SK-N-SH treated with all-trans-retinoic acid at 6 μM for 48 hours (cell line): Measurements from ENCODE around the gene KRT83.
A peak's percentile ranks its signal among the peaks of the same experiment; 100 is the strongest.

Source experiments
- ATAC-seq: fragments of 200-7000 bp; cut with Tn5 transposase; 3 replicates; pipeline ENCODE4 v1.9.1; 2020; ENCODE audit warnings: mild to moderate bottlenecking, moderate library complexity
- ARNTL ChIP-seq: fragments of 450-650 bp; formaldehyde crosslinking; IDR thresholded peaks from 2 replicates; pipeline ENCODE4 v1.5.0; 2020; ENCODE audit warnings: low read depth, mild to moderate bottlenecking, moderate library complexity, borderline replicate concordance
- BACH2 ChIP-seq: fragments of 250-450 bp; sonication (Bioruptor Pico); IDR thresholded peaks from 2 replicates; pipeline ENCODE4 v1.9.0; 2021; ENCODE audit warnings: mild to moderate bottlenecking, borderline replicate concordance
- CREB5 ChIP-seq: fragments of 250-450 bp; sonication (Bioruptor Pico); IDR thresholded peaks from 2 replicates; pipeline ENCODE4 v1.5.1; 2020; ENCODE audit warnings: low read depth, mild to moderate bottlenecking, moderate library complexity
- CSDC2 ChIP-seq: fragments of 250-450 bp; sonication (Bioruptor Pico); IDR thresholded peaks from 2 replicates; pipeline ENCODE4 v1.5.0; 2020; ENCODE audit warnings: mild to moderate bottlenecking, moderate library complexity
- ESRRG ChIP-seq: fragments of 250-450 bp; sonication (Bioruptor Pico); IDR thresholded peaks from 2 replicates; pipeline ENCODE4 v1.6.1; 2021; ENCODE audit warnings: mild to moderate bottlenecking
- ISL1 ChIP-seq: fragments of 250-450 bp; sonication (Bioruptor Pico); IDR thresholded peaks from 2 replicates; pipeline ENCODE4 v2.1.2; 2022; ENCODE audit warnings: mild to moderate bottlenecking, moderate library complexity
- OSR1 ChIP-seq: fragments of 250-450 bp; sonication (Bioruptor Pico); IDR thresholded peaks from 2 replicates; pipeline ENCODE4 v1.8.0; 2022; ENCODE audit warnings: moderate library complexity, mild to moderate bottlenecking, inconsistent platforms
- PATZ1 ChIP-seq: fragments of 250-450 bp; sonication (Bioruptor Pico); IDR thresholded peaks from 2 replicates; pipeline ENCODE4 v1.8.0; 2020; ENCODE audit warnings: mild to moderate bottlenecking, moderate library complexity, borderline replicate concordance
- PPARA ChIP-seq: fragments of 250-450 bp; sonication (Bioruptor Pico); IDR thresholded peaks from 2 replicates; pipeline ENCODE4 v1.5.0; 2020; ENCODE audit warnings: mild to moderate bottlenecking, borderline replicate concordance
- SNAI2 ChIP-seq: fragments of 250-450 bp; sonication (Bioruptor Pico); IDR thresholded peaks from 2 replicates; pipeline ENCODE4 v1.5.0; 2020; ENCODE audit warnings: mild to moderate bottlenecking, moderate library complexity
- TCF4 ChIP-seq: fragments of 250-450 bp; sonication (Bioruptor Pico); IDR thresholded peaks from 2 replicates; pipeline ENCODE4 v1.8.0; 2021; ENCODE audit warnings: mild to moderate bottlenecking, moderate library complexity, borderline replicate concordance
- TOX ChIP-seq: fragments of 250-450 bp; sonication (Bioruptor Pico); IDR thresholded peaks from 2 replicates; pipeline ENCODE4 v1.8.0; 2021; ENCODE audit warnings: mild to moderate bottlenecking, moderate library complexity, borderline replicate concordance
- ZC3H10 ChIP-seq: fragments of 250-450 bp; sonication (Bioruptor Pico); IDR thresholded peaks from 2 replicates; pipeline ENCODE4 v1.5.1; 2021; ENCODE audit warnings: mild to moderate bottlenecking, moderate library complexity
- ZFP3 ChIP-seq: fragments of 250-450 bp; sonication (Bioruptor Pico); IDR thresholded peaks from 2 replicates; pipeline ENCODE4 v1.5.0; 2020; ENCODE audit warnings: mild to moderate bottlenecking, moderate library complexity
- ZNF565 ChIP-seq: fragments of 450-650 bp; formaldehyde crosslinking; conservative IDR thresholded peaks from 2 replicates; pipeline ENCODE4 v1.5.0; 2020; ENCODE audit warnings: low read depth, mild to moderate bottlenecking, moderate library complexity
- ZNF70 ChIP-seq: fragments of 450-650 bp; formaldehyde crosslinking; IDR thresholded peaks from 2 replicates; pipeline ENCODE4 v1.5.0; 2020; ENCODE audit warnings: mild to moderate bottlenecking, moderate library complexity
- ZNF8 ChIP-seq: fragments of 450-650 bp; formaldehyde crosslinking; IDR thresholded peaks from 2 replicates; pipeline ENCODE4 v1.5.0; 2020; ENCODE audit warnings: mild to moderate bottlenecking, moderate library complexity
- TF ChIP-seq, protein P1 (sequence below): fragments of 250-450 bp; sonication (Bioruptor Pico); IDR thresholded peaks from 2 replicates; pipeline ENCODE4 v1.5.1; 2021; ENCODE audit warnings: mild to moderate bottlenecking, moderate library complexity
- TF ChIP-seq, protein P2 (sequence below): fragments of 250-450 bp; sonication (Bioruptor Pico); IDR thresholded peaks from 2 replicates; pipeline ENCODE4 v1.5.0; 2020; ENCODE audit warnings: mild to moderate bottlenecking, moderate library complexity

KRT83 gene

DNA sequence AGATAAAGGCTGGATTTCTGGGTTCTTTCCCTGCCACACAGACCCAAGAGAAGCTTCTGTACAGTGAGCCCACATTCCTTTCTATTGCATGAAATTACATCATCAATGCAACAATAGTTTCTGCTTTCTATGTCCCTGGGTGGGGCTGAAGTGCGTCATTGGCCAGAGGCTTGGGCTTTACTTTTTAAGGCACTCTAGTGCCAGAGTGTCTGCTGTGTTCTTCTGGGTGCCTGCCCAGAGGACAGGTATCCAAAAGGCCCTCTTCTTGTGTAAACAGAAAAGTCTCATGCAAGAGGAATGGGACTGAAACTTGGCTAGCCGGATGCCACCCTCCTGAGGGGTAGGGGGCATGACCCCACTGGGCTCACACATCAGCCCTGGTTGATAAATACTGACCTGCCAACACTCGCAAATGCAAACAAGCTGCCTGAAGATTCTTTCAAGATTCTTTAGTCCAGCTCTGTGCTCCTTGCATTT is 40.8 kb downstream of the KRT83 start:
- TF ChIP-seq PPARA (CRISPR knock-in tag) (no peak), ESRRG (CRISPR knock-in tag) (no peak), PATZ1 (CRISPR knock-in tag) (no peak), ZNF565 (no peak)
- ATAC-seq, result peak; percentile 67

- ATAC-seq, result no peak
- TF ChIP-seq ARNTL (CRISPR knock-in tag) (no peak), TOX (no peak), SNAI2 (CRISPR knock-in tag) (no peak)
These were observed 41.5 kb downstream of the KRT83 start for GRCh38 chr12:52279422-52280318.

DNA sequence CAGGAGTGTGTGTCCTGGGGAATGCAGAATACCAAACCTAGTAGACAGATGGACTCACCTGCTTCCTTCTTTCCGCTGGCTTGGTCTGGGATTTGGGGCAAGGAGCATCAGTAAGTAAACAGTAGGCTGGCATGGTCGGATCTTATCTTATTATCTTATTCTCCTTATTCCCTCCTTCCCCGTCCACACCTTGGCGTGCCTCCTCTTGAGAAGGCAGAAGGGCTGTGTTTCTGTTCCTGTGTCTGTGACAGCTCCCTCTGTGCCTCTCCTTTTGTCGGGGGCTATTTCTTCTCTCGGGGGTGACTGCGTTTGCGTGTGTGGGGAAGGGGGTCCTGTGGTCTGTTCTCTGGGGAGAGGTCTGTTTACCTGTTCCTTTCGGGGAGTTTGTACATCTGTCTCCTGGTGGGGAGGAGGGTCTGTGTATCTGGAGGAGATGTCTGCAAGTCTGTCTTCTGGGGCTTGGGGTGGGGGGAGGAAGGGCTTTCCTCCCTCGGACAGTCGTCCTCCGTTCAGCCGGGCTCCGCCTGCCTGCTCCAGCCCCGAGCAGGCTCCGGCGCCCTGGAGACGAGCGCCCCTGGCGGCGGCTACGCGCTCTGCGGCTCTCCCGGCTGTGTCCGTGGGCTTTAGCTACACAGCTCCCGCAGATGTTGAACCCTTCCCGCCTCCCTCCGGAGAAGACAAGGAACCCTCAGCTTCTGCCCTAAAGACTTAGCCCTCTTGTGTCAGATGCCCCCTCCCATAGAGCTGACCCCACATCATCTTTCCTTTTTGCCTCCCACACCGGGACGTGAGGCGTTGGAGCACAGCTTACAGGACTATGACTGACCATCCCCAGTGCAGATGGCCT is 42.4 kb downstream of the KRT83 start:
- TF ChIP-seq TCF4 (CRISPR knock-in tag) (no peak), ISL1 (CRISPR knock-in tag) (no peak), SNAI2 (CRISPR knock-in tag) (no peak), BACH2 (CRISPR knock-in tag) (no peak), CREB5 (no peak), ZNF8 (no peak), ARNTL (CRISPR knock-in tag) (no peak), ZNF565 (no peak), ZC3H10 (no peak), ESRRG (CRISPR knock-in tag) (no peak), CSDC2 (CRISPR knock-in tag) (no peak), PPARA (CRISPR knock-in tag) (no peak), TOX (no peak), OSR1 (no peak), ZNF70 (CRISPR knock-in tag) (no peak), ZFP3 (CRISPR knock-in tag) (no peak)
- TF ChIP-seq, protein P1, sequence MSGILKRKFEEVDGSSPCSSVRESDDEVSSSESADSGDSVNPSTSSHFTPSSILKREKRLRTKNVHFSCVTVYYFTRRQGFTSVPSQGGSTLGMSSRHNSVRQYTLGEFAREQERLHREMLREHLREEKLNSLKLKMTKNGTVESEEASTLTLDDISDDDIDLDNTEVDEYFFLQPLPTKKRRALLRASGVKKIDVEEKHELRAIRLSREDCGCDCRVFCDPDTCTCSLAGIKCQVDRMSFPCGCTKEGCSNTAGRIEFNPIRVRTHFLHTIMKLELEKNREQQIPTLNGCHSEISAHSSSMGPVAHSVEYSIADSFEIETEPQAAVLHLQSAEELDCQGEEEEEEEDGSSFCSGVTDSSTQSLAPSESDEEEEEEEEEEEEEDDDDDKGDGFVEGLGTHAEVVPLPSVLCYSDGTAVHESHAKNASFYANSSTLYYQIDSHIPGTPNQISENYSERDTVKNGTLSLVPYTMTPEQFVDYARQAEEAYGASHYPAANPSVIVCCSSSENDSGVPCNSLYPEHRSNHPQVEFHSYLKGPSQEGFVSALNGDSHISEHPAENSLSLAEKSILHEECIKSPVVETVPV, result no peak
- TF ChIP-seq, protein P2, sequence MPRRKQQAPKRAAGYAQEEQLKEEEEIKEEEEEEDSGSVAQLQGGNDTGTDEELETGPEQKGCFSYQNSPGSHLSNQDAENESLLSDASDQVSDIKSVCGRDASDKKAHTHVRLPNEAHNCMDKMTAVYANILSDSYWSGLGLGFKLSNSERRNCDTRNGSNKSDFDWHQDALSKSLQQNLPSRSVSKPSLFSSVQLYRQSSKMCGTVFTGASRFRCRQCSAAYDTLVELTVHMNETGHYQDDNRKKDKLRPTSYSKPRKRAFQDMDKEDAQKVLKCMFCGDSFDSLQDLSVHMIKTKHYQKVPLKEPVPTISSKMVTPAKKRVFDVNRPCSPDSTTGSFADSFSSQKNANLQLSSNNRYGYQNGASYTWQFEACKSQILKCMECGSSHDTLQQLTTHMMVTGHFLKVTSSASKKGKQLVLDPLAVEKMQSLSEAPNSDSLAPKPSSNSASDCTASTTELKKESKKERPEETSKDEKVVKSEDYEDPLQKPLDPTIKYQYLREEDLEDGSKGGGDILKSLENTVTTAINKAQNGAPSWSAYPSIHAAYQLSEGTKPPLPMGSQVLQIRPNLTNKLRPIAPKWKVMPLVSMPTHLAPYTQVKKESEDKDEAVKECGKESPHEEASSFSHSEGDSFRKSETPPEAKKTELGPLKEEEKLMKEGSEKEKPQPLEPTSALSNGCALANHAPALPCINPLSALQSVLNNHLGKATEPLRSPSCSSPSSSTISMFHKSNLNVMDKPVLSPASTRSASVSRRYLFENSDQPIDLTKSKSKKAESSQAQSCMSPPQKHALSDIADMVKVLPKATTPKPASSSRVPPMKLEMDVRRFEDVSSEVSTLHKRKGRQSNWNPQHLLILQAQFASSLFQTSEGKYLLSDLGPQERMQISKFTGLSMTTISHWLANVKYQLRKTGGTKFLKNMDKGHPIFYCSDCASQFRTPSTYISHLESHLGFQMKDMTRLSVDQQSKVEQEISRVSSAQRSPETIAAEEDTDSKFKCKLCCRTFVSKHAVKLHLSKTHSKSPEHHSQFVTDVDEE, result no peak
- peak; percentile 91 for ATAC-seq
